Testis (tissue), 2 donors: Measurements from ENCODE around the gene PACRGL.
A peak's percentile ranks its signal among the peaks of the same experiment; 100 is the strongest.

Source experiments
- POLR2A ChIP-seq: fragments of 450-650 bp; IDR thresholded peaks from one replicate; pipeline ENCODE4 v1.6.1; 2017; ENCODE audit warnings: antibody characterized with exemption, mild to moderate bottlenecking, moderate library complexity
- TF ChIP-seq, protein P1 (sequence below), 3 experiments: fragments of 450-650 bp in 2 of 3; fragments of 200-600 bp in 1 of 3; sonication (generic) in 1 of 3; IDR thresholded peaks; one replicate each; pipeline ENCODE4 v1.5.1; 2016 to 2019; ENCODE audit warnings: antibody characterized with exemption in 3 of 3, mild to moderate bottlenecking in 2 of 3, moderate library complexity in 1 of 3

- TF ChIP-seq, protein P1, sequence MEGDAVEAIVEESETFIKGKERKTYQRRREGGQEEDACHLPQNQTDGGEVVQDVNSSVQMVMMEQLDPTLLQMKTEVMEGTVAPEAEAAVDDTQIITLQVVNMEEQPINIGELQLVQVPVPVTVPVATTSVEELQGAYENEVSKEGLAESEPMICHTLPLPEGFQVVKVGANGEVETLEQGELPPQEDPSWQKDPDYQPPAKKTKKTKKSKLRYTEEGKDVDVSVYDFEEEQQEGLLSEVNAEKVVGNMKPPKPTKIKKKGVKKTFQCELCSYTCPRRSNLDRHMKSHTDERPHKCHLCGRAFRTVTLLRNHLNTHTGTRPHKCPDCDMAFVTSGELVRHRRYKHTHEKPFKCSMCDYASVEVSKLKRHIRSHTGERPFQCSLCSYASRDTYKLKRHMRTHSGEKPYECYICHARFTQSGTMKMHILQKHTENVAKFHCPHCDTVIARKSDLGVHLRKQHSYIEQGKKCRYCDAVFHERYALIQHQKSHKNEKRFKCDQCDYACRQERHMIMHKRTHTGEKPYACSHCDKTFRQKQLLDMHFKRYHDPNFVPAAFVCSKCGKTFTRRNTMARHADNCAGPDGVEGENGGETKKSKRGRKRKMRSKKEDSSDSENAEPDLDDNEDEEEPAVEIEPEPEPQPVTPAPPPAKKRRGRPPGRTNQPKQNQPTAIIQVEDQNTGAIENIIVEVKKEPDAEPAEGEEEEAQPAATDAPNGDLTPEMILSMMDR (IDR thresholded peaks at IDR 0.05), result peak; percentile 32 to 51 (median 47)
- TF ChIP-seq POLR2A, result no peak
These were observed 73.1 kb downstream of the PACRGL start for GRCh38 chr4:20773144-20773997.
